Astrocyte (in vitro differentiated cells and primary cell): ENCODE results near the gene MKRN2OS. TPM values are rescaled to one million over a fixed set of nuclear protein-coding genes. Genes with fewer than 3 reads are reported as not detected.
A peak's percentile ranks its signal among the peaks of the same experiment; 100 is the strongest.

Experiments
- DNase-seq: peaks from one replicate; pipeline ENCODE4 v3.0.0-alpha.2; 2010; ENCODE audit warnings: low read depth
- FAIRE-seq: peaks from 2 replicates; lab custom pipeline; 2011; peaks lifted over from hg19 to GRCh38; lab: Jason Lieb, UNC
- H2AFZ ChIP-seq: 2 replicates; pipeline ENCODE4 v1.6.0; 2012; ENCODE audit warnings: low read depth, low read length, inconsistent platforms
- H3K27ac ChIP-seq: 2 replicates; pipeline ENCODE4 v1.5.1; 2011; ENCODE audit warnings: low read depth, low read length, inconsistent platforms
- H3K27me3 ChIP-seq: 2 replicates; pipeline ENCODE4 v1.6.0; 2011; ENCODE audit warnings: low read length, inconsistent platforms; ENCODE audit not compliant: insufficient read depth
- H3K36me3 ChIP-seq: 2 replicates; pipeline ENCODE4 v1.5.1; 2011; ENCODE audit warnings: low read length, inconsistent platforms; ENCODE audit not compliant: insufficient read depth
- H3K4me1 ChIP-seq: 2 replicates; pipeline ENCODE4 v1.5.1; 2011; ENCODE audit warnings: low read length, inconsistent platforms; ENCODE audit not compliant: insufficient read depth
- H3K4me2 ChIP-seq: 2 replicates; pipeline ENCODE4 v1.6.0; 2012; ENCODE audit warnings: low read length, inconsistent platforms
- H3K4me3 ChIP-seq: 2 replicates; pipeline ENCODE4 v1.5.1; 2011; ENCODE audit warnings: low read depth, mild to moderate bottlenecking, low read length, inconsistent platforms; ENCODE audit not compliant: insufficient read depth
- H3K79me2 ChIP-seq: 2 replicates; pipeline ENCODE4 v1.6.0; 2012; ENCODE audit warnings: mild to moderate bottlenecking, low read length, inconsistent platforms; ENCODE audit not compliant: insufficient read depth
- H3K9ac ChIP-seq: 2 replicates; pipeline ENCODE4 v1.6.0; 2012; ENCODE audit warnings: mild to moderate bottlenecking, low read length, inconsistent platforms
- H3K9me3 ChIP-seq: 2 replicates; pipeline ENCODE4 v1.5.1; 2012; ENCODE audit warnings: low read depth, mild to moderate bottlenecking, low read length, inconsistent platforms; ENCODE audit not compliant: insufficient read depth
- H4K20me1 ChIP-seq: 2 replicates; pipeline ENCODE4 v1.6.0; 2012; ENCODE audit warnings: low read length, inconsistent platforms; ENCODE audit not compliant: insufficient read depth
- H3K27ac Mint-ChIP-seq: one replicate; pipeline ENCODE4 v1.8.0; 2021; ENCODE audit warnings: mild to moderate bottlenecking, mixed read lengths; ENCODE audit not compliant: unreplicated experiment
- H3K27me3 Mint-ChIP-seq: one replicate; pipeline ENCODE4 v1.8.0; 2021; ENCODE audit warnings: low read depth, mixed read lengths; ENCODE audit not compliant: unreplicated experiment
- H3K36me3 Mint-ChIP-seq: one replicate; pipeline ENCODE4 v1.8.0; 2021; ENCODE audit warnings: low read depth, mixed read lengths; ENCODE audit not compliant: unreplicated experiment
- H3K4me1 Mint-ChIP-seq: one replicate; pipeline ENCODE4 v1.8.0; 2021; ENCODE audit warnings: low read depth, mixed read lengths; ENCODE audit not compliant: unreplicated experiment
- H3K4me3 Mint-ChIP-seq: one replicate; pipeline ENCODE4 v1.8.0; 2021; ENCODE audit warnings: mild to moderate bottlenecking, moderate library complexity, mixed read lengths; ENCODE audit not compliant: unreplicated experiment
- H3K9me3 Mint-ChIP-seq: one replicate; pipeline ENCODE4 v1.8.0; 2021; ENCODE audit warnings: mild to moderate bottlenecking, mixed read lengths; ENCODE audit not compliant: unreplicated experiment
- EZH2 ChIP-seq: IDR thresholded peaks from 2 replicates; pipeline ENCODE4 v1.6.1; 2012; ENCODE audit warnings: mild to moderate bottlenecking, low read length, inconsistent platforms; ENCODE audit not compliant: insufficient read depth
- total RNA-seq: library from RNA; stranded (reverse); gene quantifications from 2 replicates; pipeline ENCODE4 v1.2.1, GENCODE V29; 2021
- TF ChIP-seq, protein P1 (sequence below): IDR thresholded peaks from 2 replicates; pipeline ENCODE4 v1.5.1; 2011; ENCODE audit warnings: low read depth, mild to moderate bottlenecking, inconsistent platforms, low read length, moderate library complexity; ENCODE audit not compliant: insufficient read depth

Gene MKRN2OS
- total RNA-seq, 1 donor from 2014 or later, result 0.25 TPM

DNA sequence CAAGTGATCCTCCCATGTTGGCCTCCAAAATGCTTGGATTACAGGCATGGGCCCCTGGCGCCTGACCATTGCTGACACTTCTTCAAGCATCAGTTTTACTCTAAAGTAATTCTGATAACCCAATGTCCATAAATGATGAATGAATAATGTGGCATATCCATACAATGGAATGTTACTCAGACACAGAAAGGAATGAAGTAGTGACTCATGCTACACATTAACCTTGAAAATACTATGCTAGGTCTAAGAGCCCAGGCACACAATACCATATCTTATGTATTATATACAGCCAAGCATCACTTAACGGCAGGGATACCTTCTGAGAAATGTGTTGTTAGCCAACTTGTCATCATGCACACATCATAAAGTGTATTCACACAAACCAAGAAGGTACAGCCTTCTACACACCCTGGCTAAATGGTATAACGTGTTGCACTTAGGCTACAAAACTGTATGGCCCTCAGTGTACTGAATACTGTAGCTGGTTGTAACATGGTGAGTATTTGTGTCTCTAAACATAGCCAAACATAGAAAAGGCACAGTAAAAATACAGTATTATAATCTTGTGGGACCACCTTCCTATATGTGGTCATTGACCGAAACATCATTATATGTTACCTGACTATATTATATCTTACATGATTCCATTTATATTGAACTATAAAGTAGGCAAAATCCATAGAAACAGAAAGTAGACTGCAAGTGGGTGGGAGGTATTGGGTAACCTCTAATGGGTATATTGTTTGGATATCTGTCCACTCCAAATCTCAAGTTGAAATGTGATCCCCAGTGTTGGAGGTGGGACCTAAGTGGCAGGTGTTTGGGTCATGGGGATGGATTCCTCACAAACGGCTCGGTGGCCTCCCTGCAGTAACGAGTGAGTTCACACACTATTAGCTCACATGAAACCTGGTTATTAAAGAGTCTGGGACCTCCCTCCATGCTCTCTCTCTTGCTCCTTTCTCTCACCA lies 43.0 kb upstream of the MKRN2OS start:
- peaks cover 57% of the 10 kb centered on the region for H4K20me1 ChIP-seq
- H3K9me3 ChIP-seq, result no peaks in the 10 kb centered on the region
- H3K4me3 ChIP-seq, result no peak overlapping the region
- H3K4me1 Mint-ChIP-seq, result peaks cover 5% of the 10 kb centered on the region
- H3K27ac Mint-ChIP-seq, result no peak overlapping the region
- peaks cover 72% of the 10 kb centered on the region for H3K36me3 ChIP-seq
- H3K4me2 ChIP-seq, result no peak overlapping the region
- no peaks in the 10 kb centered on the region for H3K9me3 Mint-ChIP-seq
- DNase-seq (peak; percentile 31), FAIRE-seq (no peak)
- no peak overlapping the region for H3K4me3 Mint-ChIP-seq
- H3K79me2 ChIP-seq, result peaks cover 2% of the 10 kb centered on the region
- H3K27ac ChIP-seq, result no peak overlapping the region
- peaks cover 10% of the 10 kb centered on the region for H3K4me1 ChIP-seq
- H3K27me3 ChIP-seq, result no peaks in the 10 kb centered on the region
- H3K9ac ChIP-seq, result no peak overlapping the region
- peaks cover 16% of the 10 kb centered on the region for H3K36me3 Mint-ChIP-seq
- no peaks in the 10 kb centered on the region for H3K27me3 Mint-ChIP-seq
- no peak for TF ChIP-seq EZH2
- TF ChIP-seq, protein P1, sequence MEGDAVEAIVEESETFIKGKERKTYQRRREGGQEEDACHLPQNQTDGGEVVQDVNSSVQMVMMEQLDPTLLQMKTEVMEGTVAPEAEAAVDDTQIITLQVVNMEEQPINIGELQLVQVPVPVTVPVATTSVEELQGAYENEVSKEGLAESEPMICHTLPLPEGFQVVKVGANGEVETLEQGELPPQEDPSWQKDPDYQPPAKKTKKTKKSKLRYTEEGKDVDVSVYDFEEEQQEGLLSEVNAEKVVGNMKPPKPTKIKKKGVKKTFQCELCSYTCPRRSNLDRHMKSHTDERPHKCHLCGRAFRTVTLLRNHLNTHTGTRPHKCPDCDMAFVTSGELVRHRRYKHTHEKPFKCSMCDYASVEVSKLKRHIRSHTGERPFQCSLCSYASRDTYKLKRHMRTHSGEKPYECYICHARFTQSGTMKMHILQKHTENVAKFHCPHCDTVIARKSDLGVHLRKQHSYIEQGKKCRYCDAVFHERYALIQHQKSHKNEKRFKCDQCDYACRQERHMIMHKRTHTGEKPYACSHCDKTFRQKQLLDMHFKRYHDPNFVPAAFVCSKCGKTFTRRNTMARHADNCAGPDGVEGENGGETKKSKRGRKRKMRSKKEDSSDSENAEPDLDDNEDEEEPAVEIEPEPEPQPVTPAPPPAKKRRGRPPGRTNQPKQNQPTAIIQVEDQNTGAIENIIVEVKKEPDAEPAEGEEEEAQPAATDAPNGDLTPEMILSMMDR, result no peak
- no peak overlapping the region for H2AFZ ChIP-seq

DNA sequence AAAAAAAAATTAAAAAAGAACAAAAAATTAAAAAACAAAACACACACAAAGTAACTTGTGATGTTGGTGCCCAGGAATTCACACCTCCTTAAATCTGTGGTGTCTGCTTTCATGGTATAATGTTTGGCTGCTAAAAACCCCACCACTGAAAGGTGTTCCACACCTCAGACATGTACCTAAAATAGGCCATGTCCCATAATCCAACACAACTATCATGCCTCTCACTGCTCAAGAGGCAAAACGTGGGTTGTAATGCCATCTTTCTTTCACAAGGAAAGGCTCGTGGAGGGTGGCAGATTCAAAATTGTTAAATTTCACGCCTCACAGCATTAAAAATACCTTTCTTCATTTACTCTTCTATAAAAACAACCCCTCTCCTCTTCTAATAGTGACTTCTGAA lies 41.1 kb upstream of the MKRN2OS start:
- no peak overlapping the region for H3K27ac Mint-ChIP-seq
- no peak for TF ChIP-seq EZH2
- TF ChIP-seq, protein P1, result no peak

More for the DNA sequence above, 41.1 kb upstream of the MKRN2OS start:
- Histone ChIP-seq H3K9me3 (no peaks in the 10 kb centered on the region), H3K79me2 (peaks cover 2% of the 10 kb centered on the region), H3K9ac (no peak overlapping the region), H3K36me3 (peaks cover 79% of the 10 kb centered on the region), H3K4me2 (no peak overlapping the region), H3K4me3 (no peak overlapping the region), H3K27ac (no peak overlapping the region), H3K27me3 (no peaks in the 10 kb centered on the region), H2AFZ (no peak overlapping the region), H3K4me1 (peaks cover 10% of the 10 kb centered on the region), H4K20me1 (peaks cover 63% of the 10 kb centered on the region)
- FAIRE-seq (no peak), DNase-seq (no peak)
- H3K9me3 Mint-ChIP-seq, result no peaks in the 10 kb centered on the region
- H3K27me3 Mint-ChIP-seq, result no peaks in the 10 kb centered on the region
- H3K4me3 Mint-ChIP-seq, result no peak overlapping the region
- peaks cover 17% of the 10 kb centered on the region for H3K36me3 Mint-ChIP-seq
- peaks cover 5% of the 10 kb centered on the region for H3K4me1 Mint-ChIP-seq
